Natural killer cell (primary cell): Measurements from ENCODE around the gene ORAI3. TPM values are rescaled to one million over a fixed set of nuclear protein-coding genes. Genes with fewer than 3 reads are reported as not detected.

ENCODE experiments used
- ATAC-seq, 3 donors: fragments of 150-1000 bp in 2 of 3; fragments of 200-7000 bp in 1 of 3; cut with Tn5 transposase; 1 replicate in 1 of 3; 2 replicates in 2 of 3; pipeline ENCODE4 v1.10.0; 2021; ENCODE audit warnings: mild to moderate bottlenecking in 2 of 3, moderate library complexity in 2 of 3
- DNase-seq, 2 donors: peaks; one replicate each; pipeline versions ENCODE4 v3.0.0 to v3.0.0-alpha.2; 2013 to 2021; ENCODE audit warnings: mixed read lengths in 1 of 2
- H3K27ac ChIP-seq: one replicate; pipeline ENCODE4 v1.5.1; 2013; ENCODE audit warnings: mild to moderate bottlenecking, low read length
- H3K27me3 ChIP-seq: one replicate; pipeline ENCODE4 v1.6.1; 2013; ENCODE audit warnings: low read length; ENCODE audit not compliant: control insufficient read depth, insufficient read depth
- H3K36me3 ChIP-seq: one replicate; pipeline ENCODE4 v1.6.1; 2013; ENCODE audit warnings: low read length; ENCODE audit not compliant: control insufficient read depth, insufficient read depth
- H3K4me1 ChIP-seq: one replicate; pipeline ENCODE4 v1.6.1; 2013; ENCODE audit warnings: low read length; ENCODE audit not compliant: control insufficient read depth, insufficient read depth
- H3K4me3 ChIP-seq: one replicate; pipeline ENCODE4 v1.5.1; 2013; ENCODE audit warnings: low read length
- H3K9me3 ChIP-seq: one replicate; pipeline ENCODE4 v1.6.1; 2013; ENCODE audit warnings: low read length; ENCODE audit not compliant: control insufficient read depth, insufficient read depth
- H3K27ac Mint-ChIP-seq, 2 donors: one replicate each; pipeline ENCODE4 v1.8.0; 2022; ENCODE audit warnings: mild to moderate bottlenecking in 2 of 2, mixed read lengths in 2 of 2, moderate library complexity in 1 of 2
- H3K27me3 Mint-ChIP-seq, 2 donors: one replicate each; pipeline ENCODE4 v1.8.0; 2022; ENCODE audit warnings: low read depth in 2 of 2, mixed read lengths in 2 of 2
- H3K36me3 Mint-ChIP-seq: one replicate; pipeline ENCODE4 v1.8.0; 2022; ENCODE audit warnings: mixed read lengths
- H3K4me1 Mint-ChIP-seq, 2 donors: one replicate each; pipeline ENCODE4 v1.8.0; 2022; ENCODE audit warnings: mixed read lengths in 2 of 2
- H3K4me3 Mint-ChIP-seq: one replicate; pipeline ENCODE4 v1.8.0; 2022; ENCODE audit warnings: mild to moderate bottlenecking, moderate library complexity, mixed read lengths
- H3K9me3 Mint-ChIP-seq, 2 donors: one replicate each; pipeline ENCODE4 v1.8.0; 2022; ENCODE audit warnings: mixed read lengths in 2 of 2
- CTCF ChIP-seq: fragments of 200-600 bp; IDR thresholded peaks from one replicate; pipeline ENCODE4 v1.8.0; 2022; ENCODE audit warnings: antibody characterized with exemption
- WGBS: methylation state at CpG from one replicate; pipeline ENCODE4 v1.1.7; 2013; ENCODE audit warnings: missing lambda C conversion rate; ENCODE audit not compliant: insufficient coverage; 5-methylcytosine and 5-hydroxymethylcytosine counted together
- intact Hi-C: fragments of 100-400 bp; cut with micrococcal nuclease; formaldehyde crosslinking; loops from one replicate; pipeline ENCODE4 v1.14.2; 2022
- total RNA-seq, 4 donors: library from RNA; stranded (reverse); fragments of 120-200 nt in 1 of 4; gene quantifications; one replicate each; pipeline versions ENCODE4 v1.2.3 to v1.2.4, GENCODE V29; 2013 to 2022

ORAI3 gene
- total RNA-seq, 3 donors from 2014 or later (not counting 1 experiment from before 2014, with no cell fraction given) = 10.8 to 19.8 (median 12.8) TPM

GRCh38 chr16:30924076-30924912 lies 24.6 kb upstream of the ORAI3 start:
- no peak for ATAC-seq
- H3K27ac Mint-ChIP-seq = peak overlapping the region in 1 of 2 donors; percentile 64
- no peaks in the 10 kb centered on the region for H3K27me3 Mint-ChIP-seq
- no peaks in the 10 kb centered on the region for H3K36me3 Mint-ChIP-seq
- no peak for DNase-seq
- no peaks in the 10 kb centered on the region for H3K27me3 ChIP-seq
- intact Hi-C loops = loop anchor here (5.0 kb wide), 2 partner anchors 162 to 227 kb away; partner anchors contain the start of genes CFAP119, RNF40 and SRCAP
- H3K4me1 Mint-ChIP-seq = peaks cover 15 to 38% of the 10 kb centered on the region in 2 donors
- no peaks in the 10 kb centered on the region for H3K9me3 ChIP-seq
- H3K36me3 ChIP-seq = no peaks in the 10 kb centered on the region
- no peak for TF ChIP-seq CTCF
- no peaks in the 10 kb centered on the region for H3K9me3 Mint-ChIP-seq
- H3K4me3 Mint-ChIP-seq = peak overlapping the region; percentile 76
- 5% methylated on average over 52 of the region's 53 CpGs for WGBS
- H3K4me1 ChIP-seq = peaks cover 21% of the 10 kb centered on the region
- no peak overlapping the region for H3K27ac ChIP-seq
- peak overlapping the region; percentile 86 for H3K4me3 ChIP-seq

- no peaks in the 10 kb centered on the region for H3K27me3 ChIP-seq
- ATAC-seq (no peak), DNase-seq (no peak)
- H3K4me1 ChIP-seq = peaks cover 21% of the 10 kb centered on the region
- Mint-ChIP-seq H3K27me3 (no peaks in the 10 kb centered on the region), H3K4me3 (peak overlapping the region; percentile 76), H3K27ac (peak overlapping the region in 1 of 2 donors; percentile 64), H3K36me3 (no peaks in the 10 kb centered on the region), H3K4me1 (peaks cover 15 to 38% of the 10 kb centered on the region in 2 donors), H3K9me3 (no peaks in the 10 kb centered on the region)
- WGBS = 97% methylated on average over 11 of the region's 11 CpGs
- H3K9me3 ChIP-seq = no peaks in the 10 kb centered on the region
- H3K36me3 ChIP-seq = no peaks in the 10 kb centered on the region
- intact Hi-C loops = loop anchor here (5.0 kb wide), 2 partner anchors 163 to 228 kb away; partner anchors contain the start of genes CFAP119, RNF40 and SRCAP
- no peak overlapping the region for H3K27ac ChIP-seq
- no peak overlapping the region for H3K4me3 ChIP-seq
- no peak for TF ChIP-seq CTCF
These were observed 23.8 kb upstream of the ORAI3 start for GRCh38 chr16:30924913-30925631.

- Histone ChIP-seq H3K4me1 (peaks cover 21% of the 10 kb centered on the region), H3K9me3 (no peaks in the 10 kb centered on the region), H3K27me3 (no peaks in the 10 kb centered on the region), H3K36me3 (peaks cover 3% of the 10 kb centered on the region), H3K27ac (no peak overlapping the region), H3K4me3 (no peak overlapping the region)
- no peak overlapping the region for H3K4me3 Mint-ChIP-seq
- H3K4me1 Mint-ChIP-seq = peaks cover 15 to 38% of the 10 kb centered on the region in 2 donors
- intact Hi-C loops = no loop called here
- H3K36me3 Mint-ChIP-seq = no peaks in the 10 kb centered on the region
- H3K27ac Mint-ChIP-seq = peak overlapping the region in 1 of 2 donors; percentile 53
- no peaks in the 10 kb centered on the region for H3K27me3 Mint-ChIP-seq
- no peak for TF ChIP-seq CTCF
- no peaks in the 10 kb centered on the region for H3K9me3 Mint-ChIP-seq
- ATAC-seq = no peak
- DNase-seq = no peak
- 97% methylated on average over 26 of the region's 26 CpGs for WGBS
These were observed 23.3 kb upstream of the ORAI3 start for GRCh38 chr16:30925632-30925987.
